T-cell (primary cell): ENCODE data around the gene CALY. TPM values are rescaled to one million over a fixed set of nuclear protein-coding genes. Genes with fewer than 3 reads are reported as not detected.
A peak's percentile ranks its signal among the peaks of the same experiment; 100 is the strongest.

Experiments used
- ATAC-seq, 4 experiments: fragments of 200-7000 bp in 3 of 4; fragments of 150-1000 bp in 1 of 4; cut with Tn5 transposase; replicated peaks in 1 of 4; 1 replicate in 3 of 4; 2 replicates in 1 of 4; pipeline ENCODE4 v1.10.0; 2021; ENCODE audit warnings: moderate library complexity in 3 of 4, mild to moderate bottlenecking in 2 of 4, moderate number of reproducible peaks in 1 of 4
- CTCF ChIA-PET, 2 donors: fragments of 300-600 bp; sonication (Branson Sonifier 250); formaldehyde crosslinking; loops; one replicate each; lab custom pipeline; 2022; ENCODE audit warnings: antibody characterized with exemption in 2 of 2; lab: Charles Lee
- POLR2A ChIA-PET, 2 donors: fragments of 300-600 bp; sonication (Branson Sonifier 250); formaldehyde crosslinking; loops; one replicate each; lab custom pipeline; 2022; ENCODE audit warnings: antibody characterized with exemption in 2 of 2; lab: Charles Lee
- DNase-seq, 35 experiments: peaks; one replicate each; pipeline versions ENCODE4 v3.0.0 to v3.0.0-alpha.2; 2013 to 2023
- H3K27ac ChIP-seq: one replicate; pipeline ENCODE4 v1.5.1; 2013; ENCODE audit warnings: low read length
- H3K27me3 ChIP-seq, 2 experiments: replicated peaks in 1 of 2; 1 replicate in 1 of 2; 2 replicates in 1 of 2; pipeline versions ENCODE4 v1.6.1 to v1.7.0; 2013; ENCODE audit warnings: low read length in 1 of 2, mixed read lengths in 1 of 2; ENCODE audit not compliant: control insufficient read depth in 2 of 2, insufficient read depth in 2 of 2; ENCODE audit errors: extremely low read depth in 1 of 2
- H3K36me3 ChIP-seq, 2 donors: 1 replicate in 1 of 2; 2 replicates in 1 of 2; pipeline versions ENCODE4 v1.6.1 to v1.7.0; 2013; ENCODE audit warnings: low read length in 1 of 2; ENCODE audit not compliant: control insufficient read depth in 2 of 2, insufficient read depth in 1 of 2; ENCODE audit errors: extremely low read depth in 1 of 2
- H3K4me1 ChIP-seq, 2 experiments: 1 replicate in 1 of 2; 2 replicates in 1 of 2; pipeline versions ENCODE4 v1.6.1 to v1.7.0; 2013; ENCODE audit warnings: low read length in 2 of 2, mixed read lengths in 1 of 2; ENCODE audit not compliant: insufficient read depth in 2 of 2, control insufficient read depth in 1 of 2; ENCODE audit errors: extremely low read depth in 1 of 2
- H3K4me3 ChIP-seq, 2 donors: 1 replicate in 1 of 2; 2 replicates in 1 of 2; pipeline versions ENCODE4 v1.5.1 to v1.7.0; 2013; ENCODE audit warnings: mild to moderate bottlenecking in 2 of 2, low read length in 1 of 2, moderate library complexity in 1 of 2; ENCODE audit not compliant: control insufficient read depth in 1 of 2; ENCODE audit errors: extremely low read depth in 1 of 2
- H3K9me3 ChIP-seq: 2 replicates; pipeline ENCODE4 v1.7.0; 2013
- H3K27ac Mint-ChIP-seq, 2 donors: one replicate each; pipeline ENCODE4 v1.8.0; 2020 to 2021; ENCODE audit warnings: mild to moderate bottlenecking in 2 of 2, mixed read lengths in 2 of 2
- H3K27me3 Mint-ChIP-seq, 2 donors: one replicate each; pipeline ENCODE4 v1.8.0; 2021 to 2022; ENCODE audit warnings: mixed read lengths in 2 of 2
- H3K36me3 Mint-ChIP-seq: one replicate; pipeline ENCODE4 v1.8.0; 2021; ENCODE audit warnings: mixed read lengths
- H3K4me1 Mint-ChIP-seq, 3 donors: one replicate each; pipeline ENCODE4 v1.8.0; 2020 to 2022; ENCODE audit warnings: mixed read lengths in 3 of 3, mild to moderate bottlenecking in 1 of 3
- H3K4me3 Mint-ChIP-seq, 3 donors: one replicate each; pipeline ENCODE4 v1.8.0; 2020 to 2022; ENCODE audit warnings: mild to moderate bottlenecking in 3 of 3, mixed read lengths in 3 of 3, moderate library complexity in 3 of 3
- H3K9me3 Mint-ChIP-seq, 3 donors: one replicate each; pipeline ENCODE4 v1.8.0; 2020 to 2022; ENCODE audit warnings: mixed read lengths in 3 of 3
- WGBS: methylation state at CpG from one replicate; pipeline ENCODE4 v1.1.5; 2013; ENCODE audit warnings: missing lambda C conversion rate; ENCODE audit not compliant: insufficient coverage; 5-methylcytosine and 5-hydroxymethylcytosine counted together
- total RNA-seq, 35 experiments: library from RNA in 6 of 35; stranded (reverse) in 6 of 35; fragments of 120-200 nt in 1 of 35; gene quantifications; one replicate each; pipeline versions ENCODE4 v1.2.1 to v1.2.4 and lab custom pipeline; 2013 to 2026

Gene CALY
- total RNA-seq, 5 donors from 2014 or later (not counting 1 experiment from before 2014, with no cell fraction given) = 0.68 to 5.1 (median 3.6) TPM

- no peaks in the 10 kb centered on the region for H3K27me3 Mint-ChIP-seq
- Histone ChIP-seq H3K27me3 (no peaks in the 10 kb centered on the region), H3K9me3 (no peaks in the 10 kb centered on the region), H3K4me1 (peaks cover 12 to 69% of the 10 kb centered on the region in 2 experiments), H3K27ac (peak overlapping the region; percentile 97), H3K36me3 (peaks cover 3 to 35% of the 10 kb centered on the region in 2 donors), H3K4me3 (peak overlapping the region; percentile 41 to 89)
- peaks cover 27 to 40% (median 40%) of the 10 kb centered on the region in 3 donors for H3K4me1 Mint-ChIP-seq
- POLR2A ChIA-PET = interaction anchor here (1.2 to 2.2 kb wide), 4 partner anchors 9 to 32 kb away, joined by 3 to 11 read pairs (median 4); no protein-coding TSS in a partner anchor
- peak overlapping the region; percentile 84 to 86 for H3K27ac Mint-ChIP-seq
- WGBS = 9% methylated on average over 5 of the region's 6 CpGs
- no peaks in the 10 kb centered on the region for H3K36me3 Mint-ChIP-seq
- DNase-seq (no peak), ATAC-seq (no peak)
- peak overlapping the region; percentile 82 to 89 (median 82) for H3K4me3 Mint-ChIP-seq
- CTCF ChIA-PET = interaction anchor here in 1 of 2 donors (0.6 kb wide), 1 partner anchor 53 kb away, joined by 3 read pairs; no protein-coding TSS in a partner anchor
- no peaks in the 10 kb centered on the region for H3K9me3 Mint-ChIP-seq
These were observed 60.6 kb downstream of the CALY start for GRCh38 chr10:133276100-133276434.

GRCh38 chr10:133275684-133276092, 61.0 kb downstream of the CALY start:
- 3% methylated on average over 11 of the region's 12 CpGs for WGBS
- ATAC-seq (peak; percentile 19 to 40 (median 30)), DNase-seq (peak in 16 of 35 experiments; percentile 32 to 67 (median 47))
- Histone ChIP-seq H3K4me3 (peak overlapping the region; percentile 41 to 89), H3K9me3 (no peaks in the 10 kb centered on the region), H3K27ac (peak overlapping the region; percentile 97), H3K4me1 (peaks cover 12 to 69% of the 10 kb centered on the region in 2 experiments), H3K27me3 (no peaks in the 10 kb centered on the region), H3K36me3 (peaks cover 6 to 38% of the 10 kb centered on the region in 2 donors)
- ChIA-PET CTCF (interaction anchor here in 1 of 2 donors (0.8 to 1.0 kb wide), 3 partner anchors 11 to 32 kb away, joined by 3 to 4 read pairs (median 3); no protein-coding TSS in a partner anchor), POLR2A (interaction anchor here (1.2 to 2.2 kb wide), 4 partner anchors 9 to 32 kb away, joined by 3 to 11 read pairs (median 4); no protein-coding TSS in a partner anchor)
- Mint-ChIP-seq H3K36me3 (no peaks in the 10 kb centered on the region), H3K4me3 (peak overlapping the region; percentile 82 to 89 (median 82)), H3K4me1 (peaks cover 27 to 40% (median 40%) of the 10 kb centered on the region in 3 donors), H3K27me3 (no peaks in the 10 kb centered on the region), H3K9me3 (no peaks in the 10 kb centered on the region), H3K27ac (peak overlapping the region; percentile 84 to 86)

- Histone ChIP-seq H3K9me3 (no peaks in the 10 kb centered on the region), H3K4me3 (peak overlapping the region; percentile 41 to 89), H3K27ac (peak overlapping the region; percentile 97), H3K4me1 (peaks cover 12 to 66% of the 10 kb centered on the region in 2 experiments), H3K27me3 (no peaks in the 10 kb centered on the region), H3K36me3 (peaks cover 13 to 40% of the 10 kb centered on the region in 2 donors)
- no peaks in the 10 kb centered on the region for H3K9me3 Mint-ChIP-seq
- peaks cover 3% of the 10 kb centered on the region for H3K36me3 Mint-ChIP-seq
- 4% methylated on average over 20 of the region's 26 CpGs for WGBS
- H3K4me3 Mint-ChIP-seq = peak overlapping the region; percentile 82 to 89 (median 82)
- H3K27me3 Mint-ChIP-seq = no peaks in the 10 kb centered on the region
- peaks cover 27 to 40% (median 38%) of the 10 kb centered on the region in 3 donors for H3K4me1 Mint-ChIP-seq
- H3K27ac Mint-ChIP-seq = peak overlapping the region; percentile 84 to 86
- CTCF ChIA-PET = interaction anchor here in 1 of 2 donors (0.8 to 1.0 kb wide), 3 partner anchors 11 to 33 kb away, joined by 3 to 4 read pairs (median 3); no protein-coding TSS in a partner anchor
- POLR2A ChIA-PET = interaction anchor here (0.7 to 2.2 kb wide), 5 partner anchors 8 to 33 kb away, joined by 3 to 11 read pairs (median 4); no protein-coding TSS in a partner anchor
- ATAC-seq (peak; percentile 44 to 77 (median 51)), DNase-seq (peak; percentile 43 to 92 (median 83))
These were observed 61.7 kb downstream of the CALY start for GRCh38 chr10:133274751-133275683.

Other genes with a start within 250 kb of the CALY start
- not detected for gene ADGRA1, start 249.0 kb downstream of the CALY start, total RNA-seq
- 1 to 10 TPM in 1 of 5 donors, under 1 TPM in 4; 0.09 to 1.2 (median 0.35) TPM for gene KNDC1, start 176.7 kb downstream of the CALY start, total RNA-seq
- gene UTF1, start 106.7 kb downstream of the CALY start, total RNA-seq = under 1 TPM in 1 of 5 donors, not detected in 4; 0.23 TPM
- gene VENTX, start 99.0 kb downstream of the CALY start, total RNA-seq = under 1 TPM in 3 of 5 donors, not detected in 2; 0.12 to 0.13 (median 0.12) TPM
- 100 to 1,000 TPM in 3 of 5 donors, 10 to 100 TPM in 2; 80.5 to 142 (median 107) TPM for gene ADAM8, start 60.0 kb downstream of the CALY start, total RNA-seq
- 10 to 100 TPM; 64.5 to 80.8 (median 72.7) TPM for gene TUBGCP2, start 28.0 kb downstream of the CALY start, total RNA-seq
- gene ZNF511, start 28.0 kb downstream of the CALY start, total RNA-seq = 10 to 100 TPM; 35.2 to 44.7 (median 36.8) TPM
- gene PRAP1, start 10.5 kb upstream of the CALY start, total RNA-seq = not detected
- gene FUOM, start 21.1 kb upstream of the CALY start, total RNA-seq = 10 to 100 TPM in 4 of 5 donors, 1 to 10 TPM in 1; 9.4 to 30.3 (median 26.9) TPM
- 10 to 100 TPM; 17.6 to 31.7 (median 27.2) TPM for gene ECHS1, start 36.5 kb upstream of the CALY start, total RNA-seq
- gene PAOX, start 42.4 kb upstream of the CALY start, total RNA-seq = 10 to 100 TPM in 3 of 5 donors, 1 to 10 TPM in 2; 4.3 to 20.0 (median 14.5) TPM
- gene MTG1, start 57.3 kb upstream of the CALY start, total RNA-seq = 10 to 100 TPM; 46.7 to 79.3 (median 69.4) TPM
- under 1 TPM in 2 of 5 donors, not detected in 3; 0.06 to 0.12 TPM for gene SPRN, start 87.7 kb upstream of the CALY start, total RNA-seq
- 10 to 100 TPM in 3 of 5 donors, 1 to 10 TPM in 2; 5.9 to 13.0 (median 12.1) TPM for gene SCART1, start 117.0 kb upstream of the CALY start, total RNA-seq
- gene CYP2E1, start 190.5 kb upstream of the CALY start, total RNA-seq = 1 to 10 TPM; 2.4 to 4.7 (median 3.3) TPM
- 1 to 10 TPM in 1 of 5 donors, under 1 TPM in 3, not detected in 1; 0.32 to 1.6 (median 0.59) TPM for gene SYCE1, start 228.7 kb upstream of the CALY start, total RNA-seq